Right lobe of liver (tissue), 4 donors: Measurements from ENCODE around the gene NCOA3.

ENCODE experiments used
- CTCF ChIP-seq, 4 donors: fragments of 200-600 bp in 3 of 4; fragments of 450-650 bp in 1 of 4; IDR thresholded peaks; one replicate each; pipeline versions ENCODE4 v1.5.1 to v1.8.0; 2016 to 2022; ENCODE audit warnings: antibody characterized with exemption in 4 of 4, mild to moderate bottlenecking in 2 of 4
- POLR2A ChIP-seq: fragments of 450-650 bp; IDR thresholded peaks from one replicate; pipeline ENCODE4 v1.6.1; 2017; ENCODE audit warnings: antibody characterized with exemption, mild to moderate bottlenecking
- donor health status: DM: no; HTN: no; CAD: no.
- donor health status: DM: no; HTN: no; CAD: no.
- donor health status: DM: no; HTN: yes; CAD: no.

- TF ChIP-seq POLR2A (no peak), CTCF (IDR thresholded peaks at IDR 0.05) (no peak)
Observed at GRCh38 chr20:47529840-47530239, 28.2 kb downstream of the NCOA3 start.
